ENCODE results near the gene SGSM2.

The SGSM2 gene

GRCh38 chr17:2337544-2338314 is 428 bp downstream of the SGSM2 start:
- DNase-seq: peak; percentile 60

GRCh38 chr17:2338315-2338657 is 985 bp downstream of the SGSM2 start:
- no peak for DNase-seq

GRCh38 chr17:2343421-2343820 is 6.1 kb downstream of the SGSM2 start:
- DNase-seq: no peak

GRCh38 chr17:2344528-2344927 is 7.2 kb downstream of the SGSM2 start:
- DNase-seq: no peak

GRCh38 chr17:2346475-2346874 is 9.2 kb downstream of the SGSM2 start:
- no peak for DNase-seq

- no peak for DNase-seq
Observed at GRCh38 chr17:2347805-2348685, 10.7 kb downstream of the SGSM2 start.

GRCh38 chr17:2351269-2351668 is 14.0 kb downstream of the SGSM2 start:
- no peak for DNase-seq

- DNase-seq: no peak
Observed at GRCh38 chr17:2354311-2354710, 17.0 kb downstream of the SGSM2 start.

- DNase-seq: no peak
Observed at GRCh38 chr17:2357237-2357636, 19.9 kb downstream of the SGSM2 start.

- no peak for DNase-seq
Observed at GRCh38 chr17:2357931-2358434, 20.7 kb downstream of the SGSM2 start.

- no peak for DNase-seq
Observed at GRCh38 chr17:2361010-2361760, 23.9 kb downstream of the SGSM2 start.

- DNase-seq: no peak
Observed at GRCh38 chr17:2362016-2362415, 24.7 kb downstream of the SGSM2 start.

GRCh38 chr17:2362416-2362815 is 25.1 kb downstream of the SGSM2 start:
- DNase-seq: no peak

- no peak for DNase-seq
Observed at GRCh38 chr17:2362881-2363280, 25.6 kb downstream of the SGSM2 start.

- no peak for DNase-seq
Observed at GRCh38 chr17:2363318-2363717, 26.0 kb downstream of the SGSM2 start.

GRCh38 chr17:2363851-2364762 is 26.8 kb downstream of the SGSM2 start:
- no peak for DNase-seq

- no peak for DNase-seq
Observed at GRCh38 chr17:2364763-2365116, 27.4 kb downstream of the SGSM2 start.

- no peak for DNase-seq
Observed at GRCh38 chr17:2365132-2365531, 27.8 kb downstream of the SGSM2 start.

- no peak for DNase-seq
Observed at GRCh38 chr17:2366747-2367494, 29.6 kb downstream of the SGSM2 start.

- no peak for DNase-seq
Observed at GRCh38 chr17:2368359-2368758, 31.1 kb downstream of the SGSM2 start.

- DNase-seq: no peak
Observed at GRCh38 chr17:2369039-2369438, 31.7 kb downstream of the SGSM2 start.

Data from activated CD4-positive, alpha-beta T cell treated with anti-CD3 and anti-CD28 coated beads, Interleukin-10, Interleukin-2, amounts not matched to agents 100 ng/mL and 50 ng/mL, durations not matched to agents 16 hours and 8 hours (primary cell).